Left lobe of liver (tissue), 2 donors: Measurements from ENCODE around the gene IL18R1. TPM values are rescaled to one million over a fixed set of nuclear protein-coding genes. Genes with fewer than 3 reads are reported as not detected.
"Not testable (repeated sequence)": the region's sequence is repeated elsewhere in the genome, so short reads cannot be mapped to it uniquely, and the experiment has no call there.

Experiments
- ATAC-seq: fragments of 200-7000 bp; cut with Tn5 transposase; one replicate; pipeline ENCODE4 v1.9.1; 2020; ENCODE audit warnings: mild to moderate bottlenecking, moderate library complexity
- DNase-seq: peaks from one replicate; pipeline ENCODE4 v3.0.0-alpha.2; 2020; ENCODE audit warnings: low spot score
- total RNA-seq: library from RNA; stranded (reverse); gene quantifications from one replicate; pipeline ENCODE4 v1.2.1, GENCODE V29; 2021
- donor health status: DM: no; HTN: no; CAD: no; lungs with moderate emphysema.
- donor health status: DM: no; HTN: yes; CAD: no.

IL18R1 gene, protein sequence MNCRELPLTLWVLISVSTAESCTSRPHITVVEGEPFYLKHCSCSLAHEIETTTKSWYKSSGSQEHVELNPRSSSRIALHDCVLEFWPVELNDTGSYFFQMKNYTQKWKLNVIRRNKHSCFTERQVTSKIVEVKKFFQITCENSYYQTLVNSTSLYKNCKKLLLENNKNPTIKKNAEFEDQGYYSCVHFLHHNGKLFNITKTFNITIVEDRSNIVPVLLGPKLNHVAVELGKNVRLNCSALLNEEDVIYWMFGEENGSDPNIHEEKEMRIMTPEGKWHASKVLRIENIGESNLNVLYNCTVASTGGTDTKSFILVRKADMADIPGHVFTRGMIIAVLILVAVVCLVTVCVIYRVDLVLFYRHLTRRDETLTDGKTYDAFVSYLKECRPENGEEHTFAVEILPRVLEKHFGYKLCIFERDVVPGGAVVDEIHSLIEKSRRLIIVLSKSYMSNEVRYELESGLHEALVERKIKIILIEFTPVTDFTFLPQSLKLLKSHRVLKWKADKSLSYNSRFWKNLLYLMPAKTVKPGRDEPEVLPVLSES
- total RNA-seq, result 7.6 TPM

DNA sequence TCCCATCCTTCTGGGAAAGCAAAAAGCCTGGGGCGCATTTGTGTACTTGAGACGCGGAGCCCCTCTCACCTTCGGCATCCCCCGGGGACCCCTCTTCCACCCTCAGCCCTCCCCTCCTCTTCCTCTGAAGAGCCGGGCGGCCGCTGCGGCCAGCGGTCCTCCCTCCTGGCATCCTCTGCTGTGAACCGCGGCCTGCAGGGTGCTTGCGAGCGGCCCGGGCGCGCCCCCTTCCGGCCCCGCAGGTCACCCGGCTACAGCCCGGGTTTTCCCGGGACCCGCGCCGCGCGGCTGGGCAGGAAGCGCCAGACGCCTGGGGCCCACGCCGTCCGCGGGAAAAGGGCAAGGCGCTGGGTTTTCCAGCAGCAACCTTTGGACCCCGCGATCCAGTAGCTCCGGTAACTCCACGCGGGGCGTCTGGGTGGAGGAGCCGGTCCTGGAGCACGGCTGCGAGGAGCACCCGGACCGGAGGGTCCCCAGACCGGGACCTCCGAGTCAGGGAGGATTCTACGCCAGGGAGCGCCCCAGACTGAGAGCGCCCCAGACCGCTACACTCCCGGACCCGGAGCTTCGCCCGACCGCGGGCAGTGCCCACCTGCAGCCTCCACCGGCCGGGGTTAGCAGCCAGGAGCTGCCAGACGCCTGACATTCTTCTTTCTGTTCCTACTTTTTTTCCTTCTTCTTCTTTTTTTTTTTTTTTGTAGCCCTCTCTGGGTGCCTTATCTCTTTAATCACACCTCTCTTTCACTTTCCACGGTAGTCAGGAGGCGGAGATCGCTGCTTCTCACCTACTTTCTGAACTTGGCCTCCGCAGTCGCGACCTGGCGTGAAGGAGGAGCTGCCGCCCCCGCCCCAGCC is at the start of gene IL18R1:
IL18R1 (plus strand) TSS at position 271 of the 855 bp plus-strand sequence. CDS start 6,865 bp downstream, outside the sequence.
- ATAC-seq (peak; percentile 99), DNase-seq (peak; percentile 91)

DNA sequence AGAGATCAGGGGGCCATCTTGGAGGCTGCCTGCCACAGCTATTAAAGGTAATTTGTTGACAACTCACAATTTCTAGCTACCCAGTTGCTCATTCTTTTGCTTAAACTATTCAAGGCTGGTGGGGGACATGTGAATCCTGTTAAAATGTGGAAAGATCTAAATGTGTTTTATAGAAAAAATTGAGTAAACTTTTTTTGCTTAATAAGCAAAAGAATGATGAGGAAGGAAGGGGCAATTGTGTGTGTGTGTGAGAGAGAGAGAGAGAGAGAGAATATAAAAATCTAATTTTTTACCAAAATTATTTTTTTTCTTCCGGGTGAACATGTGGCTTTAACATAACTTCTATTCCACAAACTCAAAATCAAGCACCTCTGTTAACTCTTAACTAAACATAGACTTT is 49.5 kb upstream of the IL18R1 start:
- ATAC-seq (no peak), DNase-seq (no peak)

DNA sequence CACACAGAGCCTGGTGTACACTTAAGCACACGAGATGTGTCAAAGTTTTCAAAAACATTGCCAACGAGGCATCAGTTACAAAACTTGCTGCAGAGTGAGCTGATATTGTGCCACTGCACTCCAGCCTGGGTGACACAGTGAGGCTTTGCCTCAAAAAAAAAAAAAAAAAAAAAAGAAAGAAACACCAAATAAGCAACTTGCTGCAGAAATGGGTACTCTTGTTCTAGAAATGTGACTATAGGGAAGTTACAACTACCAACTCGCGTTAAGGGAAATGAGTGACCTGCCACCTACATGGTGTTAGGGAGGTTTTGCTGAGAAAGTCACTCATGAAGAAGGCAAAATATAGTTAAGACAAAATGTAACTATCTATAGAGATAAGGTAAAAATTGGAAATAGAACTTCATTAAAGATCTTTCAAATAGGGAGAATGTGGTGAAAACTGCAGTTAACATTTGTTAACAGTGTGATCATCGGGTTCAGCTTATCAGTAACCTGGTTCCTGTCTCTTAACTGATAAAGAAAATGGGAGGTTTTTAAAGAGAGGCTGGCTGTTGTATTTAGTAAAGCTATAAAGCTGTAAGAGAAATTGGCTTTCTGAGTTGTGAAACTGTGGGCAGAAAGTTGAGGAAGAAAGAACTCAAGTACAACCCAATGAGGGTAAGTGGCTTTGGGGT is 44.5 kb upstream of the IL18R1 start, which contains the start of gene IL1RL1:
IL1RL1 (plus strand) TSS at position 600 of the 677 bp plus-strand sequence. CDS start 26,702 bp downstream, outside the sequence.
- ATAC-seq (no peak), DNase-seq (no peak)

DNA sequence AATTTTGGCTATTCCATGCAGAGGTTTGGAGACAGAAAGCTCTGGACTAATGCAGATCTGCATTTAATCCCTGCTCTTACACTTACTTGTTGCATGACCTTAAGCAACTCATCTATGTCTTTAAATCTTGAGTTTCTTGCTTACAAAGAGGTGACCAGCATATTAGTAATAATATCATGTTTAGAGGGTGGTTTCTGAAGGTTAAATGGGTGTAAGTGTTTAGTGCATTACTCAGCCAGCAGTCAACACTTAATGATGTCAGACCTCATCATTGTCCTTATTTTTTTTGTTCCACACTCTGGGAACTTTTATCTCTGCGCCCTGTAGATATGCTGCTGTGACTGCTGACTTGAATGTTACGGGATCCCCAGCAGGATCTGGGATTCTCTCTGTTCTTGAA is 42.6 kb upstream of the IL18R1 start:
- no peak for ATAC-seq
- no peak for DNase-seq

DNA sequence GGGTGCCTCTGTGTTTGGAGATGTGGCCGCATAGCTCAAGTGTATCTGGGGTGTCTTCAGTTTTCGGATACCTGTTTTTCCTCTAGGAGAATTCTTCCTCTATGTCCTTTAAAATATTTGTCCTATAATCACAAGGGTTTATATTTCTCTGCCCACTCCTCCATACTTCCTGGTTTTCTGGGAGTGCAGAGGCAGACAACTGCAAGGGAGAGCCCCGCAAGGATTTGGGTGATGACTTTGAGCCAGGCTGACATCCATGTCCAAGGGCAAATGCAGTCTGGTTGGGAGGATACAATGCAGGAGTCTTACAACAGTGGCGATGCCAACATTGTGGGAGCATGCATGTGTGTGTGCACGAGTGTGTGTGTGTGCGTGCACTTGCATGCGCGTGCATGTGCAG is 42.1 kb upstream of the IL18R1 start:
- ATAC-seq, result no peak

DNA sequence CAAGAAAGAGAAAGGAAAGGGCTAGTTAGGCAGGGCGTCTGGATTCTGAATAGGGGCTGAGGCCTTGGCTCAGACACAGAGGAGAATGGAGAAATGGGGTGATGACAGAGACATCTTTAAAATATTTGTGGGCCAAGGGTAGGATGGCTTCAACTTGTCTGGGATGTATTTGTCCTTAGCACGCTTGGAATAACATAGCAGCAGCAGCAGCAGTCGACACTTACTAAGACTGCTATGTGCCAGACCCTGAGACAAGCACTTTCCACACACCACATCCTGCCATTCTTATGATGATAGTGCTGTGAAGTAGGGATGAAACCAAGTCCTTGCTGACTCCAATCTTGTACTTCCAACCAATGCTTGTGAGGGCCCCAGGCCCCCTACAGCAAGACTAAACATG is 41.6 kb upstream of the IL18R1 start:
- ATAC-seq (no peak), DNase-seq (no peak)

More for the DNA sequence above, 42.1 kb upstream of the IL18R1 start:
- no peak for DNase-seq

DNA sequence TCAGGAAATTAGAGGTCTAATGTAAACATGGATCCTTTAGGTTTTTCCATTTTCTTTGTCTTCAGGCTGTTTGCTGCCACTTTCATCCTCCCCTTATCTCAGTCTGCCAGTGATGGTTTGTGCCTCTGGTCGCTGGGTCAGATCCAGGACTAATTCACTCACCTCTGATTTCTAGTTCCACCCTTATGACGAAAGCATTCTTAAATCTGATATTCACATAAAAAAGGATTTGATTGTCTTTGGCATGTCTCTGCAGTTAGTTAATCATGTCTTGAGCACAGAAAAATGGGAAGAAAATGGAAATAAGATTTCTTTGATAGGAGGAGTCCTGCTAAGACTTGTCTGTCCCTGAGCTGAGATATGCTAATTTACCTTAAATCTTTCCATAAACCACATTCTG is 39.7 kb upstream of the IL18R1 start:
- no peak for ATAC-seq
- no peak for DNase-seq

DNA sequence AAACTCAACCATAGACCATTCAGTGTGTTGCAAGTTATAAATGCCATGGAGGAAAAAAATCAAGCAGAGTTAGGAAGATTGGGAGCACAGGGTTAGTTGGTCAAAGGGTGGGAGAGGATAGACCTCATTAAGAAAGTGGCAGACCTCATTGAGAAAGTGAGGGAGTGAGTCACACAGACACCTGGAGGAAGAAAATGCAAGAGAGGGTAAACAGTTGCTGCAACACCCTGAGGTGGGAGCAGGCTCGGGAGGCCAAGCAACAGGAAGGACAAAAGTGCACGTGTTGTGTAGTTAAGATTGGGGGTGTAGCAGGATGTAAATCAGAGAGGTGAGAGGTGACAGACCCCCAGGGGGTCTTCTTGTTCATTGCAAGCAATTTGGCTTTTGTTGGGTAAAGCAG is 37.9 kb upstream of the IL18R1 start:
- DNase-seq, result no peak
- no peak for ATAC-seq

DNA sequence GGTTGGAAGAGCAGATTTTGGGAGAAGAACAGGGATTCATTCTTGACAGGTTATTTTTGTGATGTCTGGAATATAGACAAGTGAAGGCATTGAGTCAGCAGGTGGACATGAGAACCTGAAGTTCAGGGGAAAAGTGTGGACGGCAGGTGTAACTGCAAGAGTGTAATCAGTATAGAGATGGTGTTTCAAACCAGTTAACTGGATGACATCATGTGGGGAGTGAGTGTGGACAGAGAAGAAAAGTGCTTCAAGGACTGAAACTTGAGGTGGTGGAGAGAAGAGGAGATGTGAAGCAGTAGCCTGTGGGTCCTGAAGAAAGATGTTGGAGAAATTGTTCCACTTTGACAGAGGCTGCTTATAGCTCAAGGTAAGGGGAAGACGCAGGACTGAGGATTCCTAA is 37.2 kb upstream of the IL18R1 start:
- ATAC-seq, result no peak
- DNase-seq, result no peak

DNA sequence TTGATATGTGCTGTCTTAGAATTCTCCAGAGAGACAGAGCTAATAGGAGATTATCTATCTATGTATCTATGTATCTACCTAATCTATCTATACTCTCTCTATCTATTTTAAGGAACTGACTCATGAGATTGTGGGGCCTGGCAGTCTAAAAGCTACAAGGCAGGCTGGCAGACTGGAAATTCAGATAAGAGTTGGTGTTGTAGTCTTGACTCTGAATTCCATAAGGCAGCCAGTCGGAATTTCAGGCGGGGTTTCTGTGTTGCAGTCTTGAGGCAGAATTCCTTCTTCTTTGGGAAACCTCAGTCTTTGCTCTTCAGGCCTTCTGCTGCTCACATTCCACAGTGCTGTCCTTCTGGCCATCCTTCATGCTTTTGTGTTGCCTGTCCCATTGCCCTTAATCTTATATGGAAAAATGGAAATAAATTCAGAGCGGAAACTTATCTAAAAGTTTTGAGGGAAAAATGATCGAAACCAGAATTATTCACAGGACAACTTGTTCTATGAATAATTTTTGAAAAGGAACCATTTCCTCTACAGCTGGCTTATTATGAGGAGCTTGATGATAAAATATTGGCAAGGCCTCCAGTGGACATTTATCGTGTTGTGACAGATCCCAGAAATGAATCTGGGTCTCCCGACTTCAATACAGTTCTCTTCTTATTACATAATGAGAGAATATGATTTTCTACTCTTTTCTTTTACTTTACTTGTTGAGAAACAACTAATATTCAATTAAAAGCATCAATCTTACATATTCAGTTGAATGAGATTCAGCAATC is 33.5 kb upstream of the IL18R1 start:
- DNase-seq (no peak), ATAC-seq (no peak)

DNA sequence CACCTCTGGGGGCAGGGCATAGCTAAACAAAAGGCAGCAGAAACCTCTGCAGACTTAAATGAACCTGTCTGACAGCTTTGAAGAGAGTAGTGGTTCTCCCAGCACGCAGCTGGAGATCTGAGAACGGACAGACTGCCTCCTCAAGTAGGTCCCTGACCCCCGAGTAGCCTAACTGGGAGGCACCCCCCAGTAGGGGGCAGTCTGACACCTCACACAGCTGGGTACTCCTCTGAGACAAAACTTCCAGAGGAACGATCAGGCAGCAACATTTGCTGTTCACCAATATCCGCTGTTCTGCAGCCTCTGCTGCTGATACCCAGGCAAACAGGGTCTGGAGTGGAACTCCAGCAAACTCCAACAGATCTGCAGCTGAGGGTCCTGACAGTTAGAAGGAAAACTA is 30.7 kb upstream of the IL18R1 start:
- not testable (repeated sequence) for ATAC-seq, DNase-seq

DNA sequence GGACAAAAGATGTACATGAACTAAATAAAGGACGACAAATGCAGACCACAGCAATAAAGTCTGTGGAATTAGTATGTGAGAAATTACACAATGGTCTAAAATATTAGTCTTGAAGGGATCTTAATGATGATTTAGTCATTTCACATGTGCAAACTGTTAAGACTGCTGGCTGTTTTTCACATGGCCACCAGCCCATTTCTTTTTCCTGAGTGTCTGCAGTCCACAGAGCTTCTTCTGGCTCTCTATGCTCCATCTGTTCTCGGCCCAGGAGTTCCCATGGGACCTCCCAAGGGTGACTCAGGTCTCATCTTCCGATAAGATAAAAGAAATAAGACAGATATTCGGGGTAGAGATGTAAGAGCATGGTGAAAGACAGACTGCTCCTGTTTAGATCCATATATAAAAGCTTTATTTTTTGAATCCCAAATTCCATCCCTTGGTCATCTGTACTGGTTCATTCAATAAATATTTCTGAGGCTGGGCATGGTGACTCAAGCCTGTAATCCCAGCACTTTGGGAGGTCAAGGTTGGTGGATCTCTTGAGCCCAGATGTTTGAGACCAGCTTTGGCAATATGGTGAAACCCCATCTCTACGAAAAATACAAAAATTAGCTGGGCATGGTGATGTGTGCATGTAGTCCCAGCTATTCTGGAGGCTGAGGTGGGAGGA is 24.1 kb upstream of the IL18R1 start:
- DNase-seq, result no peak
- no peak for ATAC-seq

DNA sequence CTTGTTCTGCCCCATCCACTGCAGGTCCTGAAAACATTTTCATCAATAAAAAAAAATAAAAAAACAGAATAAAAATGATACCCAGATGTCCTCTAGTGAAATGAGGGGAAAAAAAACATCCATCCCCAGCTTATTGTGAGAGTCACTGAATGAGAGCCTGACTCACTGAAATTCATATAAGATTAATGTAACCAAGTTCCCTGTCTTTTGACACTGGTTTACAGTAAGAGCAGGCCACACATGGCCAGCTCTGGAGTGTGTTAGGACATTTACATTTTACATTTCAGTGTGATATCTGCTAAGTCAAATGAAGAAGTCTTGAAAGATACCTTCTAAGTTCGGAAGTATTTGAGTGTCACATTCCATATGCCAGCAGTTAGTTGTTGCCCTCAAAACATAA is 21.1 kb upstream of the IL18R1 start:
- ATAC-seq (no peak), DNase-seq (no peak)

DNA sequence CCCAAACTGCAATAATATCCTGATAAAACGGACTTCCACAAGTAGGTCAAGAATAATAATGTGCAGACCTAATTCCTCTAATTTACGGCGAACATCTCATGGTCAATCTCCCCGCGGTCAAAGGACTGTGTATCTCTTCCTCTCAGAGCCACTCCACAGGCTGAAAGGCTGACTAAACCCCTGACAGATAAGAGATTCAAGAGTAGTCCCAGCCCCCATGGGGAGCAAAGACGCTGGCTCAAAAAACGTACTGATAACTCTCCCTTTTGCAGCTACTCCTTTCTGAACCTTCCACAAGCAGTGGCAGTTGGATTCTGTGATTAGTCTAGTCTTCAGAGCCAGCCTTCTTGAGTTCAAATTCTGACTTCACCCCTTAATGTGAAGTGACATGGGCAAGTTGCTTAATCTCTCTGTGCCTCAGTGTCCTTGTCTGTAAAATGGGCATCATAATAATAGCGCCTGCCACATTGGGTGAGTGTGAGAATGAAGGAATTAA is 19.7 kb upstream of the IL18R1 start:
- peak; percentile 58 for ATAC-seq
- DNase-seq, result no peak

DNA sequence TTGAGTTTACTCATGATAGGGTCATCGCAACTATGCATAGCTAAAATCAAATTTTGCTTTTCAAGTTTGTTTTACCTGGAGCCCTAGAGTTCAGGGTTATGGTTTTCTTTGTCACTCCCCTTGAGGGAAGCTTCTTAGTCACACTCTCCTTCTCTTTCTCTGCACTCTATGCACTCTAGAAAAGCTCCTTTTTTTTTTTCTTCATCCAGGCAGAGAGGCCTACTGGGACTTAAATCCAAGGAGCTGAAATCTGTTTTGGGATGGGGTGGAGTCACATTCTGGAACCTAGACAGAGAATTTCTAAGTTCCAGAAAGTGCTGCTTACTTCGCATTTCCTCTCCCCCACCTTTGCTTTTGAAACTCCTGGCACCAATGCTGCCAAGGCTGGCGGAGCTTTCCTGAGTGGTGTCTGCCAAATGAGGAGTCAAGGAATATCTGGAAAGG is 19.1 kb upstream of the IL18R1 start:
- DNase-seq (no peak), ATAC-seq (no peak)

DNA sequence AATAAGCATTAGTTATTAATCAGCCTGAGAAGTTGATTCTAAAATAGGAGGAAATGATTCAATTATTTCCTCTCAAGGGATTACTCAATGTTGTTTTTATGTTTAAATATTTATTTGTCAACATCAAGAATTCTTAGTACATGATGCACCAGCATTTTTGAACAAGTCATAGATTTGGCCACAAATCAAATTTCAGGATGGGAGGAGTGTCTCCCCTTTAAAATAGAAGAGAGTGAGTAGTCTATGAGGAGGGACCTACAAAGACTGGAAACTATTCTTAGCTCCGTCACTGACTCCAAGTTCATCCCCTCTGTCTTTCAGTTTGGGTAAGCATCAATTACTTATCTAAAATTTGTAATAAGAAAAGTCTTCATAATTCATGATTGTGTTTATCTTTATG is 18.6 kb upstream of the IL18R1 start:
- DNase-seq (no peak), ATAC-seq (no peak)

DNA sequence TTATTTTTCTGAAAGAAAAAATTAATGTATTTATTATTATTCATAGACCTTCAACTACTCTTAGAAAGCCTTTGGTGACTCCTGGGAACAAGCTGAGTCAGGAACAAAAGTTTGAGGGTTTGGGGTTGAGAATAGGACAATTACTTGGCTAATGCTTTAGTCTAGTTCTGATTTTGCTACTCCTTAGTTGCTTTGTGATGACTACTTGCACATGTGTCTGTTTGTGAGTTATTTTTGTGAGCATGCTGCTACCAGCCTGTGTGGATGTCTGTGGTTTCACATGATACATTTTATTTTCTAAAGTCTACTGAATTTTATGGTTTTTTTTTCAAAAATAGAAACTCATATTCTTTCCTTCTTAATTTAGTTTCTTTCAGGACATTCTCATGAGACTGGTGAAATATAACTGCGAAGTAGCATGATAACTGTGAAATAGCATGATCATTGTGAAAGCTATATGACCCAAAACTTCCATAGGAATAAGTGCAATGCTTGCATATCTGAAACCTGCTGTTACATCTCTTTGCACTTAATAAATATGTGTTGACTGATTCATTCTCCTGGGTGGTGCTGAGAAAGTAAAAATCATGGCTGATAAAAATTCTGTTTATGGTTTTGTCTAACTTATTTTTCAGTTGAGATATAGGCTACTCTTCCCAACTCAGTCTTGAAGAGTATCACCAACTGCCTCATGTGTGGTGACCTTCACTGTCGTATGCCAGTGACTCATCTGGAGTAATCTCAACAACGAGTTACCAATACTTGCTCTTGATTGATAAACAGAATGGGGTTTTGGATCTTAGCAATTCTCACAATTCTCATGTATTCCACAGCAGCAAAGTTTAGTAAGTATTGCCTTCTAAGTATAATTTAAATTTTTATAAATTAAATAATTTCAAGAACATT is 17.9 kb upstream of the IL18R1 start:
- DNase-seq, result no peak
- no peak for ATAC-seq

DNA sequence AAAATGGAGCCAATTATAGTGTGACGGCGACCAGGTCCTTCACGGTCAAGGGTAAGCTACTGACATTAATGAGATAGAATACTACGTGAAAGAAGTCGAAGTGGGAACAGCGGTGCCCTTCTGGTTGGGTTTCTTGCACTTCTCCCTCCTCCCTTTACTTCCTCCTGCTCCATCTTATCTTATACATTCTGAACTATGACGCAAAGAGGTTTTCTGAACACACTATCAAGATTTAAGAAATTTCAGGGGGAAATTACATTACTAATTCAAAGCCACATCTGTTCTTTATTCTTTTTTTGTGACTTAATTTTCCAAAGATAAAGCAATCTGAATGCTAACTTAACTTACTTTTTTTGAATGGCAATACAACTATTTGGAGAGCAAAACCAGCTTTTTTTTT is 14.8 kb upstream of the IL18R1 start:
- DNase-seq, result no peak
- ATAC-seq, result no peak
